HG03095 (cell line): ENCODE measurements around the gene NKAP.

Experiments
- ATAC-seq: cut with Tn5 transposase; IDR thresholded peaks from one replicate; pipeline ENCODE4 v1.9.1; 2021; ENCODE audit warnings: moderate library complexity; ENCODE audit not compliant: unreplicated experiment

NKAP gene

GRCh38 chrX:119871245-119871598 is 72.3 kb downstream of the NKAP start:
- ATAC-seq = peak; percentile 32
